ENCODE measurements around the gene SLC25A41. TPM values are rescaled to one million over a fixed set of nuclear protein-coding genes. Genes with fewer than 3 reads are reported as not detected.

Gene SLC25A41
- total and polyA plus RNA-seq, 9 of the 15 experiments (the other 6 are each of a cell fraction or from before 2014, with no cell fraction given) = 0.08 to 4.2 (median 1.6) TPM

DNA sequence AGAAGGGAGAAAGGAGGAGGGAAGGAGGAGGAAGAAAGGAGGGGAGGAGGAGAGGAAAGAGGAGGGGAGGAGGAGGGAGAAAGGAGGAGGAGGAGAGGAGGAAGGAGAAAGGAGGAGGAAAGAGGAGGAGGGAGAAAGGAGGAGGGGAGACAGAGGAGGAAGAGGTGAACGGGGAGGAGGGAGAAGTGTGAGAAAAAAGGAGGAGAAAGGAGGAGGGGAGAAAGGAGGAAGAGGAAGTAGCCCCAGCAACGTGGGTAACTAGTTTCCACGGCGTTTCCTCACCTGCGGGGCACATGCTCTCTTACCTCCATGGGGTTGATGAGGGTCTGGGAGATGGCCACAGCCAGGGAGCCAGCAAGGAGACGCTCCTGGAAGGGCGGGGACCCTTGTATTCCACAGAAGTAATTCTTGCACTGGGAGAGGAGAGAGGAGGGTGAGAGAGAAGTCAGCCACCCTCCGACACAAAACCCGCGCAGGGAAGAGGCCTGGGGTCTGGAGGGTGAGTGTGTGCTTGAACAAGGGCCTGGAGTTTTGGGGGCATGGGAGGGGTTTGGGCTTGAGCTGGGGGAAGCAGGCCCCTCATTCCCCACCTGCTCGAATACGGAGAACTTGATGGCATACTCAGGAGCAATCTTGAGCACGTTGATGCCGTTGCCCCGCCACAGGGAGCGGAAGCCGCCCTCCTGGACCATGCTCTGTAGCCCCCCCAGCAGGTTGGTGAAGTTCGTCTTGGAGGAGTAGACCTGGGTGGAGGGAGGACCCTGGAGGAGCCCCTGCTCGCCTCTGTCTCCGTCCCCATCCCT is 3.9 kb downstream of the SLC25A41 start (continued):
- TF ChIP-seq, protein P1, sequence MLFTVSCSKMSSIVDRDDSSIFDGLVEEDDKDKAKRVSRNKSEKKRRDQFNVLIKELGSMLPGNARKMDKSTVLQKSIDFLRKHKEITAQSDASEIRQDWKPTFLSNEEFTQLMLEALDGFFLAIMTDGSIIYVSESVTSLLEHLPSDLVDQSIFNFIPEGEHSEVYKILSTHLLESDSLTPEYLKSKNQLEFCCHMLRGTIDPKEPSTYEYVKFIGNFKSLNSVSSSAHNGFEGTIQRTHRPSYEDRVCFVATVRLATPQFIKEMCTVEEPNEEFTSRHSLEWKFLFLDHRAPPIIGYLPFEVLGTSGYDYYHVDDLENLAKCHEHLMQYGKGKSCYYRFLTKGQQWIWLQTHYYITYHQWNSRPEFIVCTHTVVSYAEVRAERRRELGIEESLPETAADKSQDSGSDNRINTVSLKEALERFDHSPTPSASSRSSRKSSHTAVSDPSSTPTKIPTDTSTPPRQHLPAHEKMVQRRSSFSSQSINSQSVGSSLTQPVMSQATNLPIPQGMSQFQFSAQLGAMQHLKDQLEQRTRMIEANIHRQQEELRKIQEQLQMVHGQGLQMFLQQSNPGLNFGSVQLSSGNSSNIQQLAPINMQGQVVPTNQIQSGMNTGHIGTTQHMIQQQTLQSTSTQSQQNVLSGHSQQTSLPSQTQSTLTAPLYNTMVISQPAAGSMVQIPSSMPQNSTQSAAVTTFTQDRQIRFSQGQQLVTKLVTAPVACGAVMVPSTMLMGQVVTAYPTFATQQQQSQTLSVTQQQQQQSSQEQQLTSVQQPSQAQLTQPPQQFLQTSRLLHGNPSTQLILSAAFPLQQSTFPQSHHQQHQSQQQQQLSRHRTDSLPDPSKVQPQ (CRISPR knock-in tag; IDR thresholded peaks at IDR 0.05; ENCODE audit: borderline replicate concordance) = no peak
- TF ChIP-seq PCBP2 (IDR thresholded peaks at IDR 0.05; ENCODE audit: low read depth, low read length, poor library complexity, severe bottlenecking) (peak; percentile 86), ZFX (CRISPR knock-in tag; IDR thresholded peaks at IDR 0.05) (0 out of 2 replicates have a peak, but pooled peaks have one; percentile 30), ZBTB40 (IDR thresholded peaks at IDR 0.05) (peak; percentile 57; the same call in 1 of the 2 replicates), ZBTB40 (CRISPR knock-in tag; IDR thresholded peaks at IDR 0.05) (no peak), FOS (IDR thresholded peaks at IDR 0.05; ENCODE audit: extremely low read depth, insufficient read length) (no peak), CTCF (IDR thresholded peaks at IDR 0.05 in 2 of 3, conservative IDR thresholded peaks at IDR 0.05 in 1 of 3; ENCODE audit: insufficient read depth in 2 of 3, low read depth in 1 of 3, low read length in 3 of 3) (peak in 2 of 3 experiments; percentile 24 to 51; a peak in 2 of 6 replicates), DDX20 (tag; IDR thresholded peaks at IDR 0.05; ENCODE audit: low read depth) (no peak)
- TF ChIP-seq, protein P2, sequence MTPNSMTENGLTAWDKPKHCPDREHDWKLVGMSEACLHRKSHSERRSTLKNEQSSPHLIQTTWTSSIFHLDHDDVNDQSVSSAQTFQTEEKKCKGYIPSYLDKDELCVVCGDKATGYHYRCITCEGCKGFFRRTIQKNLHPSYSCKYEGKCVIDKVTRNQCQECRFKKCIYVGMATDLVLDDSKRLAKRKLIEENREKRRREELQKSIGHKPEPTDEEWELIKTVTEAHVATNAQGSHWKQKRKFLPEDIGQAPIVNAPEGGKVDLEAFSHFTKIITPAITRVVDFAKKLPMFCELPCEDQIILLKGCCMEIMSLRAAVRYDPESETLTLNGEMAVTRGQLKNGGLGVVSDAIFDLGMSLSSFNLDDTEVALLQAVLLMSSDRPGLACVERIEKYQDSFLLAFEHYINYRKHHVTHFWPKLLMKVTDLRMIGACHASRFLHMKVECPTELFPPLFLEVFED (CRISPR knock-in tag; conservative IDR thresholded peaks at IDR 0.05) = peak; percentile 83
